Measurements from ENCODE around the gene FMO5. TPM values are rescaled to one million over a fixed set of nuclear protein-coding genes. Genes with fewer than 3 reads are reported as not detected.
"Not testable (repeated sequence)": the region's sequence is repeated elsewhere in the genome, so short reads cannot be mapped to it uniquely, and the experiment has no call there.

FMO5 gene
- total and polyA plus RNA-seq, 2 experiments from 2014 or later, result 0.73 to 0.84 TPM

DNA sequence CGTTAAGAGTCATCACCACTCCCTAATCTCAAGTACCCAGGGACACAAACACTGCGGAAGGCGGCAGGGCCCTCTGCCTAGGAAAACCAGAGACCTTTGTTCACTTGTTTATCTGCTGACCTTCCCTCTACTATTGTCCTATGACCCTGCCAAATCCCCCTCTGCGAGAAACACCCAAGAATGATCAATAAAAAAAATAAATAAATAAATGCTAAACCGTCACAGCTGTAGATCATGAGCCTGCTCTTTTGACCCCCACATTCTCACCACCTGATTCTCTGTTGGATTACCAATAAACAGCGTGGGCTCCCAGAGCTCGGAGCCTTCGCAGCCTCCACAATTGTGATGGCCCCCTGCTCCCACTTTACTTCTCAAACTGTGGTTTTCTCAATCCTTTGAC, 8.8 kb upstream of the FMO5 start:
- H3K4me3 Mint-ChIP-seq; H3K79me2 ChIP-seq (replicated peaks; ENCODE audit: insufficient read depth); H3K4me3 ChIP-seq; DNase-seq (ENCODE audit: low spot score); H3K27me3 Mint-ChIP-seq (ENCODE audit: insufficient read depth, low read depth, poor library complexity); H3F3A ChIP-seq (replicated peaks; ENCODE audit: low read depth); H3K27ac Mint-ChIP-seq; H3K27ac ChIP-seq (ENCODE audit: low read depth); H2AFZ ChIP-seq; H3K36me3 ChIP-seq (ENCODE audit: insufficient read depth); H3K4me1 ChIP-seq (ENCODE audit: insufficient read depth); H3K9me2 ChIP-seq (ENCODE audit: insufficient read depth); H4K20me1 ChIP-seq (replicated peaks; ENCODE audit: insufficient read depth); H3K27me3 ChIP-seq (ENCODE audit: insufficient read depth); ATAC-seq; H3K4me1 Mint-ChIP-seq; H3K4me2 ChIP-seq: not testable (repeated sequence)
- peaks cover 68% of the 10 kb centered on the region for H3K9me3 Mint-ChIP-seq
- peaks cover 45% of the 10 kb centered on the region for H3K36me3 Mint-ChIP-seq (ENCODE audit: low read depth)

DNA sequence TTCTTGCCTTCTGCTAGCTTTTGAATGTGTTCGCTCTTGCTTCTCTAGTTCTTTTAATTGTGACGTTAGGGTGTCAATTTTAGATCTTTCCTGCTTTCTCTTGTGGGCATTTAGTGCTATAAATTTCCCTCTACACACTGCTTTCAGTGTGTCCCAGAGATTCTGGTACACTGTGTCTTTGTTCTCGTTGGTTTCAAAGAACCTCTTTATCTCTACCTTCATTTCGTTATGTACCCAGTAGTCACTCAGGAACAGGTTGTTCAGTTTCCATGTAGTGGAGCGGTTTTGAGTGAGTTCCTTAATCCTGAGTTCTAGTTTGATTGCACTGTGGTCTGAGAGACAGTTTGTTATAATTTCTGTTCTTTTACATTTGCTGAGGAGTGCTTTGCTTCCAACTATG, 5.9 kb upstream of the FMO5 start:
- not testable (repeated sequence) for H3K79me2 ChIP-seq (replicated peaks; ENCODE audit: insufficient read depth); H2AFZ ChIP-seq; H3F3A ChIP-seq (replicated peaks; ENCODE audit: low read depth); H3K9me2 ChIP-seq (ENCODE audit: insufficient read depth); H3K27me3 Mint-ChIP-seq (ENCODE audit: insufficient read depth, low read depth, poor library complexity); H3K4me1 Mint-ChIP-seq; H3K36me3 ChIP-seq (ENCODE audit: insufficient read depth); H4K20me1 ChIP-seq (replicated peaks; ENCODE audit: insufficient read depth); H3K27ac Mint-ChIP-seq; H3K4me1 ChIP-seq (ENCODE audit: insufficient read depth); ATAC-seq; H3K4me3 ChIP-seq; H3K27me3 ChIP-seq (ENCODE audit: insufficient read depth); DNase-seq (ENCODE audit: low spot score); H3K4me3 Mint-ChIP-seq; H3K4me2 ChIP-seq; H3K27ac ChIP-seq (ENCODE audit: low read depth)
- H3K36me3 Mint-ChIP-seq (ENCODE audit: low read depth), result peaks cover 31% of the 10 kb centered on the region
- H3K9me3 Mint-ChIP-seq, result peaks cover 50% of the 10 kb centered on the region

DNA sequence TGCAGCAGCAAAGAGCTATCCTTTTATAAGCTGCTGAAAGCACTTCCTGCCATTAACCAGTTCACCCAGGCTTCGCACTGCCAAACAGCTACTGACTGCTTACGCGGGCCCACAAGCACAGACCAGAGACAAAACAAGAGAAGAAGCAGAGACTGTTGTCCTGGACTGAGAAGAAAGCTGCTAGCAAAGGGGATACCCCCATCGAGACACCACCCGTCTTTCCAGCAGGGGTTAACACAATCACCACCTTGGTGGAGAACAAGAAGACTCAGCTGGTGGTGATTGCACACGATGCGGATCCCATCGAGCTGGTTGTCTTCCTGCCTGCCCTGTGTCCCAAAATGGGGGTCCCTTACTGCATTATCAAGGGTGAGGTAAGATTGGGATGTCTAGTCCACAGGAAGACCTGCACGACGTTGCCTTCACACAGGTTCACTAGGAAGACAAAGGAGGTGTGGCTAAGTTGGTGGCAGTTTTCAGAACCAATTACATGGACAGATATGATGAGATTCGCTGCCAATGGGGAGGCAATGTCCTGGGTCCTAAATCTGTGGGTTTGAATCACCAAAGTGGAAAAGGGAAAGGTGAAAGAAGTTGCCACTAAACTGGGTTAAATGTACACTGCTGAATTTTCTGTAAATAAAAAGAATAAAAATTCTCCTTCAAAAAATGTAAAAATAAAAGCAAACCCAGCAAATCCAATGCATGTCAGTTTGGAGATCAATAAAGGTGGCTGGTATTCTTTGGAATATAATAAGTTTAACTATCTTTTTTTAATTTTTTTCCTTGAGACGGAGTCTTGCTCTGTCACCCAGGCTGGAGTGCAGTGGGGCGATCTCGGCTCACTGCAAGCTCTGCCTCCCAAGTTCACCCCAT, 1.2 kb downstream of the FMO5 start:
- Histone ChIP-seq H3K4me3 (peak overlapping the region; percentile 76), H3K79me2 (replicated peaks; ENCODE audit: insufficient read depth) (no peaks in the 10 kb centered on the region), H3F3A (replicated peaks; ENCODE audit: low read depth) (no peaks in the 10 kb centered on the region), H3K36me3 (ENCODE audit: insufficient read depth) (no peaks in the 10 kb centered on the region), H3K4me1 (ENCODE audit: insufficient read depth) (peaks cover 12% of the 10 kb centered on the region), H3K4me2 (peak overlapping the region; percentile 90), H3K27me3 (ENCODE audit: insufficient read depth) (peaks cover 11% of the 10 kb centered on the region; the same call in 1 of the 2 replicates), H3K9me2 (ENCODE audit: insufficient read depth) (no peaks in the 10 kb centered on the region), H3K27ac (ENCODE audit: low read depth) (no peak overlapping the region), H4K20me1 (replicated peaks; ENCODE audit: insufficient read depth) (no peaks in the 10 kb centered on the region), H2AFZ (peak overlapping the region; percentile 97)
- Mint-ChIP-seq H3K27me3 (ENCODE audit: insufficient read depth, low read depth, poor library complexity) (peaks cover 8% of the 10 kb centered on the region), H3K27ac (no peak overlapping the region), H3K4me3 (peak overlapping the region; percentile 30; the same call in 2 of the 3 replicates), H3K36me3 (ENCODE audit: low read depth) (no peaks in the 10 kb centered on the region), H3K9me3 (no peaks in the 10 kb centered on the region), H3K4me1 (peaks cover 20% of the 10 kb centered on the region)
- ATAC-seq (no peak), DNase-seq (ENCODE audit: low spot score) (peak; percentile 34)
- TF ChIP-seq POLR2AphosphoS5 (IDR thresholded peaks at IDR 0.05; ENCODE audit: low read depth), result no peak
- TF ChIP-seq, protein P1, sequence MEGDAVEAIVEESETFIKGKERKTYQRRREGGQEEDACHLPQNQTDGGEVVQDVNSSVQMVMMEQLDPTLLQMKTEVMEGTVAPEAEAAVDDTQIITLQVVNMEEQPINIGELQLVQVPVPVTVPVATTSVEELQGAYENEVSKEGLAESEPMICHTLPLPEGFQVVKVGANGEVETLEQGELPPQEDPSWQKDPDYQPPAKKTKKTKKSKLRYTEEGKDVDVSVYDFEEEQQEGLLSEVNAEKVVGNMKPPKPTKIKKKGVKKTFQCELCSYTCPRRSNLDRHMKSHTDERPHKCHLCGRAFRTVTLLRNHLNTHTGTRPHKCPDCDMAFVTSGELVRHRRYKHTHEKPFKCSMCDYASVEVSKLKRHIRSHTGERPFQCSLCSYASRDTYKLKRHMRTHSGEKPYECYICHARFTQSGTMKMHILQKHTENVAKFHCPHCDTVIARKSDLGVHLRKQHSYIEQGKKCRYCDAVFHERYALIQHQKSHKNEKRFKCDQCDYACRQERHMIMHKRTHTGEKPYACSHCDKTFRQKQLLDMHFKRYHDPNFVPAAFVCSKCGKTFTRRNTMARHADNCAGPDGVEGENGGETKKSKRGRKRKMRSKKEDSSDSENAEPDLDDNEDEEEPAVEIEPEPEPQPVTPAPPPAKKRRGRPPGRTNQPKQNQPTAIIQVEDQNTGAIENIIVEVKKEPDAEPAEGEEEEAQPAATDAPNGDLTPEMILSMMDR (conservative IDR thresholded peaks at IDR 0.05; ENCODE audit: low read depth in 2 of 2), result no peak
- TF ChIP-seq JUNB (IDR thresholded peaks at IDR 0.05; ENCODE audit: unreplicated experiment), result no peak
- TF ChIP-seq ZNF331 (CRISPR knock-in tag; IDR thresholded peaks at IDR 0.05; ENCODE audit: low read depth), result no peak
- TF ChIP-seq ZNF114 (CRISPR knock-in tag; IDR thresholded peaks at IDR 0.05), result no peak
- TF ChIP-seq, protein P2, sequence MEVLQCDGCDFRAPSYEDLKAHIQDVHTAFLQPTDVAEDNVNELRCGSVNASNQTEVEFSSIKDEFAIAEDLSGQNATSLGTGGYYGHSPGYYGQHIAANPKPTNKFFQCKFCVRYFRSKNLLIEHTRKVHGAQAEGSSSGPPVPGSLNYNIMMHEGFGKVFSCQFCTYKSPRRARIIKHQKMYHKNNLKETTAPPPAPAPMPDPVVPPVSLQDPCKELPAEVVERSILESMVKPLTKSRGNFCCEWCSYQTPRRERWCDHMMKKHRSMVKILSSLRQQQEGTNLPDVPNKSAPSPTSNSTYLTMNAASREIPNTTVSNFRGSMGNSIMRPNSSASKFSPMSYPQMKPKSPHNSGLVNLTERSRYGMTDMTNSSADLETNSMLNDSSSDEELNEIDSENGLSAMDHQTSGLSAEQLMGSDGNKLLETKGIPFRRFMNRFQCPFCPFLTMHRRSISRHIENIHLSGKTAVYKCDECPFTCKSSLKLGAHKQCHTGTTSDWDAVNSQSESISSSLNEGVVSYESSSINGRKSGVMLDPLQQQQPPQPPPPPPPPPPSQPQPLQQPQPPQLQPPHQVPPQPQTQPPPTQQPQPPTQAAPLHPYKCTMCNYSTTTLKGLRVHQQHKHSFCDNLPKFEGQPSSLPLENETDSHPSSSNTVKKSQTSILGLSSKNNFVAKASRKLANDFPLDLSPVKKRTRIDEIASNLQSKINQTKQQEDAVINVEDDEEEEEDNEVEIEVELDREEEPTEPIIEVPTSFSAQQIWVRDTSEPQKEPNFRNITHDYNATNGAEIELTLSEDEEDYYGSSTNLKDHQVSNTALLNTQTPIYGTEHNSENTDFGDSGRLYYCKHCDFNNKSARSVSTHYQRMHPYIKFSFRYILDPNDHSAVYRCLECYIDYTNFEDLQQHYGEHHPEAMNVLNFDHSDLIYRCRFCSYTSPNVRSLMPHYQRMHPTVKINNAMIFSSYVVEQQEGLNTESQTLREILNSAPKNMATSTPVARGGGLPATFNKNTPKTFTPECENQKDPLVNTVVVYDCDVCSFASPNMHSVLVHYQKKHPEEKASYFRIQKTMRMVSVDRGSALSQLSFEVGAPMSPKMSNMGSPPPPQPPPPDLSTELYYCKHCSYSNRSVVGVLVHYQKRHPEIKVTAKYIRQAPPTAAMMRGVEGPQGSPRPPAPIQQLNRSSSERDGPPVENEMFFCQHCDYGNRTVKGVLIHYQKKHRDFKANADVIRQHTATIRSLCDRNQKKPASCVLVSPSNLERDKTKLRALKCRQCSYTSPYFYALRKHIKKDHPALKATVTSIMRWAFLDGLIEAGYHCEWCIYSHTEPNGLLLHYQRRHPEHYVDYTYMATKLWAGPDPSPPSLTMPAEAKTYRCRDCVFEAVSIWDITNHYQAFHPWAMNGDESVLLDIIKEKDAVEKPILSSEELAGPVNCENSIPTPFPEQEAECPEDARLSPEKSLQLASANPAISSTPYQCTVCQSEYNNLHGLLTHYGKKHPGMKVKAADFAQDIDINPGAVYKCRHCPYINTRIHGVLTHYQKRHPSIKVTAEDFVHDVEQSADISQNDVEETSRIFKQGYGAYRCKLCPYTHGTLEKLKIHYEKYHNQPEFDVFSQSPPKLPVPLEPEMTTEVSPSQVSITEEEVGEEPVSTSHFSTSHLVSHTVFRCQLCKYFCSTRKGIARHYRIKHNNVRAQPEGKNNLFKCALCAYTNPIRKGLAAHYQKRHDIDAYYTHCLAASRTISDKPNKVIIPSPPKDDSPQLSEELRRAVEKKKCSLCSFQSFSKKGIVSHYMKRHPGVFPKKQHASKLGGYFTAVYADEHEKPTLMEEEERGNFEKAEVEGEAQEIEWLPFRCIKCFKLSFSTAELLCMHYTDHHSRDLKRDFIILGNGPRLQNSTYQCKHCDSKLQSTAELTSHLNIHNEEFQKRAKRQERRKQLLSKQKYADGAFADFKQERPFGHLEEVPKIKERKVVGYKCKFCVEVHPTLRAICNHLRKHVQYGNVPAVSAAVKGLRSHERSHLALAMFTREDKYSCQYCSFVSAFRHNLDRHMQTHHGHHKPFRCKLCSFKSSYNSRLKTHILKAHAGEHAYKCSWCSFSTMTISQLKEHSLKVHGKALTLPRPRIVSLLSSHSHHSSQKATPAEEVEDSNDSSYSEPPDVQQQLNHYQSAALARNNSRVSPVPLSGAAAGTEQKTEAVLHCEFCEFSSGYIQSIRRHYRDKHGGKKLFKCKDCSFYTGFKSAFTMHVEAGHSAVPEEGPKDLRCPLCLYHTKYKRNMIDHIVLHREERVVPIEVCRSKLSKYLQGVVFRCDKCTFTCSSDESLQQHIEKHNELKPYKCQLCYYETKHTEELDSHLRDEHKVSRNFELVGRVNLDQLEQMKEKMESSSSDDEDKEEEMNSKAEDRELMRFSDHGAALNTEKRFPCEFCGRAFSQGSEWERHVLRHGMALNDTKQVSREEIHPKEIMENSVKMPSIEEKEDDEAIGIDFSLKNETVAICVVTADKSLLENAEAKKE (CRISPR knock-in tag; IDR thresholded peaks at IDR 0.05), result no peak
- no peak for TF ChIP-seq CREB1 (CRISPR knock-in tag; IDR thresholded peaks at IDR 0.05; ENCODE audit: low read depth)
- no peak for TF ChIP-seq STAT1 (IDR thresholded peaks at IDR 0.05; ENCODE audit: unreplicated experiment)

Data from GM23338 (cell line).